Body of pancreas (tissue), 4 donors: ENCODE data around the gene AGRN. TPM values are rescaled to one million over a fixed set of nuclear protein-coding genes. Genes with fewer than 3 reads are reported as not detected.
"Not testable (repeated sequence)": the region's sequence is repeated elsewhere in the genome, so short reads cannot be mapped to it uniquely, and the experiment has no call there.

Experiments used
- ATAC-seq: fragments of 150-250 bp; one replicate; pipeline ENCODE4 v1.9.1; 2016
- DNase-seq, 4 donors: peaks; one replicate each; pipeline ENCODE4 v3.0.0-alpha.2; 2019
- H3K27ac ChIP-seq, 4 donors: fragments of 200-600 bp; sonication (generic); 1 replicate in 3 of 4; 2 replicates in 1 of 4; pipeline versions ENCODE4 v1.5.1 to v1.6.1; 2016 to 2019; ENCODE audit warnings: mild to moderate bottlenecking in 1 of 4, mixed read lengths in 1 of 4, moderate library complexity in 1 of 4
- H3K27me3 ChIP-seq, 2 donors: fragments of 200-600 bp; sonication (generic); one replicate each; pipeline ENCODE4 v1.6.0; 2016; ENCODE audit warnings: mild to moderate bottlenecking in 1 of 2
- H3K36me3 ChIP-seq, 2 donors: fragments of 200-600 bp; sonication (generic); replicated peaks in 1 of 2; 2 replicates each; pipeline ENCODE4 v1.5.1; 2016; ENCODE audit warnings: low read depth in 2 of 2; ENCODE audit not compliant: insufficient read depth in 1 of 2
- H3K4me1 ChIP-seq: fragments of 200-600 bp; sonication (generic); one replicate; pipeline ENCODE4 v1.6.0; 2016
- H3K4me3 ChIP-seq, 2 donors: fragments of 200-600 bp; sonication (generic); 1 replicate in 1 of 2; 2 replicates in 1 of 2; pipeline ENCODE4 v1.5.1; 2016 to 2019
- H3K9me3 ChIP-seq, 3 donors: fragments of 200-600 bp; sonication (generic); 1 replicate in 2 of 3; 2 replicates in 1 of 3; pipeline ENCODE4 v1.5.1; 2016
- POLR2A ChIP-seq, 3 donors: fragments of 450-650 bp; IDR thresholded peaks; one replicate each; pipeline ENCODE4 v1.6.1; 2016; ENCODE audit warnings: antibody characterized with exemption in 3 of 3, mild to moderate bottlenecking in 2 of 3
- WGBS, 2 donors: methylation state at CpG; one replicate each; pipeline ENCODE4 v1.1.5; 2017; 5-methylcytosine and 5-hydroxymethylcytosine counted together
- intact Hi-C: fragments of 100-400 bp; cut with DNase I; formaldehyde crosslinking; loops from one replicate; pipeline ENCODE4 v1.15.1; 2023
- total RNA-seq, 2 donors: library from RNA; depleted of rRNA; stranded (reverse); fragments of >200 nt; gene quantifications; one replicate each; pipeline ENCODE4 v1.1.0, GENCODE V29; 2016
- TF ChIP-seq, protein P1 (sequence below), 7 experiments: fragments of 450-650 bp in 4 of 7; fragments of 200-600 bp in 3 of 7; sonication (generic) in 3 of 7; IDR thresholded peaks; one replicate each; pipeline ENCODE4 v1.5.1; 2016 to 2019; ENCODE audit warnings: antibody characterized with exemption in 7 of 7

Gene AGRN
- total RNA-seq, 2 donors from 2014 or later: 85.1 to 241 TPM

- Histone ChIP-seq H3K27me3 (peaks cover 0 to 7% of the 10 kb centered on the region in 2 donors), H3K4me3 (no peak overlapping the region), H3K27ac (no peak overlapping the region), H3K4me1 (peaks cover 21% of the 10 kb centered on the region), H3K9me3 (no peaks in the 10 kb centered on the region), H3K36me3 (no peaks in the 10 kb centered on the region)
- no peak for ATAC-seq
- WGBS, 2 donors: 84 to 89% methylated on average over 19 to 23 of the region's 23 CpGs
- DNase-seq: no peak
- intact Hi-C loops: no loop called here
- TF ChIP-seq, protein P1, sequence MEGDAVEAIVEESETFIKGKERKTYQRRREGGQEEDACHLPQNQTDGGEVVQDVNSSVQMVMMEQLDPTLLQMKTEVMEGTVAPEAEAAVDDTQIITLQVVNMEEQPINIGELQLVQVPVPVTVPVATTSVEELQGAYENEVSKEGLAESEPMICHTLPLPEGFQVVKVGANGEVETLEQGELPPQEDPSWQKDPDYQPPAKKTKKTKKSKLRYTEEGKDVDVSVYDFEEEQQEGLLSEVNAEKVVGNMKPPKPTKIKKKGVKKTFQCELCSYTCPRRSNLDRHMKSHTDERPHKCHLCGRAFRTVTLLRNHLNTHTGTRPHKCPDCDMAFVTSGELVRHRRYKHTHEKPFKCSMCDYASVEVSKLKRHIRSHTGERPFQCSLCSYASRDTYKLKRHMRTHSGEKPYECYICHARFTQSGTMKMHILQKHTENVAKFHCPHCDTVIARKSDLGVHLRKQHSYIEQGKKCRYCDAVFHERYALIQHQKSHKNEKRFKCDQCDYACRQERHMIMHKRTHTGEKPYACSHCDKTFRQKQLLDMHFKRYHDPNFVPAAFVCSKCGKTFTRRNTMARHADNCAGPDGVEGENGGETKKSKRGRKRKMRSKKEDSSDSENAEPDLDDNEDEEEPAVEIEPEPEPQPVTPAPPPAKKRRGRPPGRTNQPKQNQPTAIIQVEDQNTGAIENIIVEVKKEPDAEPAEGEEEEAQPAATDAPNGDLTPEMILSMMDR (IDR thresholded peaks at IDR 0.05): no peak
Observed at GRCh38 chr1:1054971-1055370, 35.1 kb downstream of the AGRN start.

- TF ChIP-seq, protein P1 (IDR thresholded peaks at IDR 0.05): no peak
- no peak for TF ChIP-seq POLR2A (IDR thresholded peaks at IDR 0.05)
- no peaks in the 10 kb centered on the region for H3K36me3 ChIP-seq
- 81 to 84% methylated on average over 32 to 45 of the region's 50 CpGs for WGBS, 2 donors
- ATAC-seq (no peak), DNase-seq (no peak)
- peaks cover 0 to 9% of the 10 kb centered on the region in 2 donors for H3K27me3 ChIP-seq
- peaks cover 27% of the 10 kb centered on the region for H3K4me1 ChIP-seq
- no peak overlapping the region for H3K4me3 ChIP-seq
- H3K27ac ChIP-seq: no peak overlapping the region
- H3K9me3 ChIP-seq: no peaks in the 10 kb centered on the region
- intact Hi-C loops: no loop called here
Observed at GRCh38 chr1:1055841-1056736, 36.2 kb downstream of the AGRN start.

- H3K4me1 ChIP-seq: peaks cover 27% of the 10 kb centered on the region
- intact Hi-C loops, H3K36me3 ChIP-seq, DNase-seq, H3K27ac ChIP-seq, H3K9me3 ChIP-seq, ATAC-seq, H3K4me3 ChIP-seq: not testable (repeated sequence)
- peaks cover 0 to 14% of the 10 kb centered on the region in 2 donors for H3K27me3 ChIP-seq
- WGBS, 2 donors: 48 to 55% methylated on average over 15 of the region's 15 CpGs
Observed at GRCh38 chr1:1057769-1058087, 37.8 kb downstream of the AGRN start.

GRCh38 chr1:1058088-1058905, 38.4 kb downstream of the AGRN start:
- ATAC-seq (no peak), DNase-seq (no peak)
- H3K4me1 ChIP-seq: peaks cover 27% of the 10 kb centered on the region
- TF ChIP-seq, protein P1 (IDR thresholded peaks at IDR 0.05): no peak
- TF ChIP-seq POLR2A (IDR thresholded peaks at IDR 0.05): no peak
- H3K36me3 ChIP-seq: no peaks in the 10 kb centered on the region
- WGBS, 2 donors: 12 to 14% methylated on average over 19 to 24 of the region's 24 CpGs
- H3K27me3 ChIP-seq: peaks cover 0 to 14% of the 10 kb centered on the region in 2 donors
- H3K4me3 ChIP-seq: no peak overlapping the region
- H3K27ac ChIP-seq: no peak overlapping the region
- intact Hi-C loops: no loop called here
- H3K9me3 ChIP-seq: no peaks in the 10 kb centered on the region

DNA sequence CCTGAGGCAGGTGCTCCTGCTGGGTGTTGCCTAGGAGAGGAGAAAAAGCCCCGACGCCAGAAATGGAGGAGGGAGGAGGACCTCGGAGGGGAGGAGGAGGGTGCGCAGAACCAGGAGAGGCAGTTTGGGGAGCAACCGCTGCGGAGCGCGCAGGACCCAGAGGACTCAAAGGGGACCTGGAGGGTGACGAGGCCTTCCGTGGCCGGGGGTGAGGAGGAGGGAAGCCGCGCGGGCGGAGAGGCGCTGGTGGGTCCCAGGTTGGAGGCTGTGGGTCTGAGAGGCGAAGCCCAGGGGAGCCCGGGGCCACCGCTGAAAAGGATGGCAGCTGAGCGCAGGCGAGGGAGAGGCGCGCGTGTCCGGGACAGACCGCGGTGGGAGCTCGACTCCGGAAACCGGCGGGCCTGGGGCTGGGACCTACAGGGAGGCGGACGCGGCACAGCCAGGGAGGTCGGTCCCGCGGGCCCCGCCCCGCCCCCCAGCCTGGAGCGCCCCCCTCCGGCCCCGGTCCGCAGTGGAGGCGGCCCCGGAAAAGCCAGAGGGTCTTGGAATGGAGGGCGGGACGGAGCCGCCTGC, 39.1 kb downstream of the AGRN start:
- Histone ChIP-seq H3K27me3 (peaks cover 0 to 14% of the 10 kb centered on the region in 2 donors), H3K4me1 (peaks cover 32% of the 10 kb centered on the region), H3K4me3 (peak overlapping the region in 1 of 2 donors; percentile 38), H3K27ac (no peak overlapping the region), H3K36me3 (no peaks in the 10 kb centered on the region), H3K9me3 (no peaks in the 10 kb centered on the region)
- DNase-seq (peak in 2 of 4 donors; percentile 32 to 34), ATAC-seq (peak; percentile 26)
- intact Hi-C loops: no loop called here
- TF ChIP-seq, protein P1 (IDR thresholded peaks at IDR 0.05): peak in 2 of 7 experiments; percentile 10 to 11
- TF ChIP-seq POLR2A (IDR thresholded peaks at IDR 0.05): no peak
- 0 to 1% methylated on average over 26 to 47 of the region's 48 CpGs for WGBS, 2 donors
